ENCODE data around the gene ANGPT4.

DNA sequence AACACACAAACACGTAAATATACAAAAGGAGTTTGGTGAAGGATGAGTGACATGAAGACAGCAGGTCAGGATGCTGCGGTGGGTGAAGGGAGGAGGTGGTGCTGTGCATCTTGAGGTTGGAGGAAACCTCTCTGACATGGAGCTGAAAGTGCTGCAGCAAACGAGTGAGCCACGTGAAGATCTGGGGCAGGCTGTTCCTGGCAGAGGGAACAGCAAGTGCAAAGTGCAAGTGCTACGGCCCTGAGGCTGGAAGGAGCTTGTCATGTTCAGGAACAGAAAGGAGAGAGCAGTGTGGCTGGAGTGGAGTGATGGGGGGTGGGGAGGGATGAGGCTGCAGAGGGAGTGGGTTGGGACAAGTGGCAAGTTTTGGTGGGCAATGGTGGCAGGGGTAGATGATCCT is 24.8 kb upstream of the ANGPT4 start:
- TF ChIP-seq, protein P1, sequence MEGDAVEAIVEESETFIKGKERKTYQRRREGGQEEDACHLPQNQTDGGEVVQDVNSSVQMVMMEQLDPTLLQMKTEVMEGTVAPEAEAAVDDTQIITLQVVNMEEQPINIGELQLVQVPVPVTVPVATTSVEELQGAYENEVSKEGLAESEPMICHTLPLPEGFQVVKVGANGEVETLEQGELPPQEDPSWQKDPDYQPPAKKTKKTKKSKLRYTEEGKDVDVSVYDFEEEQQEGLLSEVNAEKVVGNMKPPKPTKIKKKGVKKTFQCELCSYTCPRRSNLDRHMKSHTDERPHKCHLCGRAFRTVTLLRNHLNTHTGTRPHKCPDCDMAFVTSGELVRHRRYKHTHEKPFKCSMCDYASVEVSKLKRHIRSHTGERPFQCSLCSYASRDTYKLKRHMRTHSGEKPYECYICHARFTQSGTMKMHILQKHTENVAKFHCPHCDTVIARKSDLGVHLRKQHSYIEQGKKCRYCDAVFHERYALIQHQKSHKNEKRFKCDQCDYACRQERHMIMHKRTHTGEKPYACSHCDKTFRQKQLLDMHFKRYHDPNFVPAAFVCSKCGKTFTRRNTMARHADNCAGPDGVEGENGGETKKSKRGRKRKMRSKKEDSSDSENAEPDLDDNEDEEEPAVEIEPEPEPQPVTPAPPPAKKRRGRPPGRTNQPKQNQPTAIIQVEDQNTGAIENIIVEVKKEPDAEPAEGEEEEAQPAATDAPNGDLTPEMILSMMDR (IDR thresholded peaks at IDR 0.05) = no peak
- no peak for TF ChIP-seq POLR2A (IDR thresholded peaks at IDR 0.05)

Measured in suprapubic skin (tissue), 3 donors.